GM19467 (cell line): Measurements from ENCODE around the gene GMPS.
A peak's percentile ranks its signal among the peaks of the same experiment; 100 is the strongest.
"Not testable (repeated sequence)": the region's sequence is repeated elsewhere in the genome, so short reads cannot be mapped to it uniquely, and the experiment has no call there.

Experiments used
- ATAC-seq: cut with Tn5 transposase; IDR thresholded peaks from one replicate; pipeline ENCODE4 v1.9.1; 2021; ENCODE audit warnings: mild to moderate bottlenecking, moderate library complexity; ENCODE audit not compliant: unreplicated experiment

GMPS gene

DNA sequence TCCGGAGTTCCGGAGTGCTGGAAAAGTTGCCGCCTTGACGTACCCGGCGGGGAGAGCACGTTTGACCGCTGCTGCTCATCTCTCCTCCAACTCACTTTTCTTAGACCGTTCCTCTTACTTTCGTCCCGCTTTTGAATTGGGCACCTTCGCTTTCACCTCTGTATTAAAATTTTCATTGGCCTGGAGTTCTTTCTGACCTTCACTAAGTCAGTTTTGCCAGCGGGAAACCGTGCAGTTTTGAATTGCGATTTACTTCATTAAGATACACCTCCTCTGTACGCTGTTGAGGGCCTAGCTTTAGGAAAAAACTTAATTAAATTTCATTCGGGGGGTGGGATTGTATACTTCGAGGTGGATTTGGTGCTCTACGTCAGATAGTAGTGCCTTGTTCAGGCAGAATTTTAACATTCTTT, 1.3 kb downstream of the GMPS start:
- peak; percentile 2 for ATAC-seq

DNA sequence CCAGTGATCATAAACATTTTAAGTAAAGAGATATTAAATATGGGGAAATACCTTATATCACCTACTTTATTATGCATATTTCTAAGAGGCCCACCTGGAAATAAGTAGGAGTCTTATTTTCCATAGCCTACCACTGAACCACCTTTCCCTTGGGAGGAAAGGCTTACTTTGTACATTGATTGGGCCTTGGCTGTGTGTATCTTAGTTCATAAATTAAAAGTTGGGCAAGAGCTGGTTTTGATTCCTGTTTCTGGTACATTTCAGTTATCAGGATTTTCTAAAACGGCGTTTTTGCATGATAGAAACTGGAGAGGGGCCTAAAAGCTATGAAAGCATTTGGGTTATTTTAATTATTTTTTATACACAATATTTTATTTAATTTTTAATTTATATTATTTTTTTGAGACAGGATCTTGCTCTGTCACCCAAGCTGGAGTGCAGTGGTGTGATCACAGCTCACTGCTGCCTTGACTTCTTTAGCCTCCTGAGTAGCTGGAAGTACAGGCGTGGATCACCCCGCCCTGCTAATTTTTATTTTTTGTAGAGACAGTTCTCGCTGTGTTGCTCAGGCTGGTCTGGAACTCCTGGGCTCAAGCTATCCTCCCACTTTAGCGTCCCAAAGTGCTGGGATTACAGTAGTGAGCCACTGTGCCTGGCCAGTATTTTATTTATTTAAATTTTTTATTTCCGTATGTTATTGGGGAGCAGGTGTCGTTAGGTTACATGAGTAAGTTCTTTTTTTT, 2.6 kb downstream of the GMPS start:
- ATAC-seq = no peak

- no peak for ATAC-seq
Measured at GRCh38 chr3:155876037-155876436, 5.6 kb downstream of the GMPS start.

- ATAC-seq = no peak
Measured at GRCh38 chr3:155876503-155876902, 6.1 kb downstream of the GMPS start.

- ATAC-seq = no peak
Measured at GRCh38 chr3:155880286-155880685, 9.8 kb downstream of the GMPS start.

GRCh38 chr3:155884292-155884691, 13.8 kb downstream of the GMPS start:
- no peak for ATAC-seq

- ATAC-seq = no peak
Measured at GRCh38 chr3:155885292-155885691, 14.8 kb downstream of the GMPS start.

- ATAC-seq = not testable (repeated sequence)
Measured at GRCh38 chr3:155886348-155886747, 15.9 kb downstream of the GMPS start.

DNA sequence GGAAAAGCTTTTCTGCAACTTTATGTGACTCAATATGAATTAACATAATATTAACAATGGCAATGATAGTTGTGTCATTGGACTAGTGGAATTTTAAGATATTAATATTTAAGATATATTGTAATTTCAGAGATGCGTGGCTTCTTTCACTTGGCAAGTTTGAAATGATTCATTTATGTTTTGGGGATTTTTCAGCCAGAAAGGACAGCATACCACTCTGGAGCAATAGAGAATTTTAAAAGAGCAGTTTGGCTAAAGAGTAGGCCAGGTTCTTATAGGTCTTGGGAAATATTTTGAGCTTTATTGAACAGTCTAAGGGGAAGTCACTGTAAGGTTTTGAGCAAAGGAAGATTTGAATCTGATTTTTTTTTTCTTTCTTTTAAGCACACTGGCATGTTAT, 16.5 kb downstream of the GMPS start:
- no peak for ATAC-seq

DNA sequence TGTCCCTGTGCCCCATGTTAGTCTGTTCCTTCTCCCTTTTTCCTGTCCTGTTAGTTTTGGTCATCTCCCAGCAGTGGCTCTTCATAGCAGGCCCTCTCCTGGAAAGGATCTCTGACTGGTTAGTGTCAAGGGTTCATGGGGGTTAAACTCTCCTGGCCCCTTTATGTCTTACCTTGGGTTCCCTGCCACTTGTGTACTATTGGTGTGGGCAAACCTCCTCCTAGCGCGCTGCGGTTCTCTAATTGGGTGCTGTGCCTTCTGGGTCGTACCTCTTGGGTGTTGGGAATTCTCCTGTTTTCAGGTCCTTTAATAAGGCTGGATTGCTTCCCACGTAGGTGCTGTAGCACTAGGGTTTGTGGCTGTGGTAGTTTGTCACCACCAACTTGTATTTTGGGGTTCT, 18.8 kb downstream of the GMPS start:
- no peak for ATAC-seq

GRCh38 chr3:155889952-155890351, 19.5 kb downstream of the GMPS start:
- no peak for ATAC-seq

GRCh38 chr3:155890671-155891190, 20.3 kb downstream of the GMPS start:
- no peak for ATAC-seq

DNA sequence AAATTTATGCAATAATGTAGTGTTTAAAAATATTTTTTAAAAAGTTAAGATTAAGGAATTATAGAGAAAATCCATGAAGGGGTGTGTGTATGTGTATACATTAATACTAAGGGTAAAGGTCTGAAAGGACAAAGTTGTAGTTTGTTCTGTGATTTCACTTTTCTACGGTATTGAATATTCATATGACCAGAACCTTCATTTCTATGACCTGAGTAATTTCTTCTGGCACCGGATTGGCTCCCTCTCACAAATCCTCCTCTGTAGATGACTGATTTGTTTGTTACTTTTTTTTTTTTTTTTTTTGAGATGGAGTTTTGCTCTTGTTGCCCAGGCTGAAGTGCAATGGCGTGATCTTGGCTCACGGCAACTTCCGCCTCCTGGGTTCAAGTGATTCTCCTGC, 20.9 kb downstream of the GMPS start:
- ATAC-seq = no peak

- no peak for ATAC-seq
Measured at GRCh38 chr3:155895379-155895900, 25.0 kb downstream of the GMPS start.

DNA sequence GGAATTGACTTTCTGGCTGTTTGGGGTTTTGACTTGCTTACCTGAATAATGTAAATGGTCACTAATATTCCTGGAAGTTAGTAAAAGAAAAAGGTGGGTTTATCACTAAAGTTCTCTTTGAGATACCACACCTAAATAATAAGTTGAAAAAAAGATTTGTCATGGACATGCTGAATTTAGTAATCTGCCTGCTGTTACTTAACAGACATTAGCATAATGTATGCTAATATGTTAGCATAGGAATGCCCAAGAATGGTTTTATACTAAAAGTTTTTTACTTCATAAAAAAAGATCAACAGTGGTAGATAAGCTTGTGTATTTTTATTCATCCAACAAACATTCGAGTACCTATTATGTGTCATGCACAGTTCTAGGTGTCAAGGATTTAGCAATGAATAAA, 36.5 kb downstream of the GMPS start:
- ATAC-seq = no peak

DNA sequence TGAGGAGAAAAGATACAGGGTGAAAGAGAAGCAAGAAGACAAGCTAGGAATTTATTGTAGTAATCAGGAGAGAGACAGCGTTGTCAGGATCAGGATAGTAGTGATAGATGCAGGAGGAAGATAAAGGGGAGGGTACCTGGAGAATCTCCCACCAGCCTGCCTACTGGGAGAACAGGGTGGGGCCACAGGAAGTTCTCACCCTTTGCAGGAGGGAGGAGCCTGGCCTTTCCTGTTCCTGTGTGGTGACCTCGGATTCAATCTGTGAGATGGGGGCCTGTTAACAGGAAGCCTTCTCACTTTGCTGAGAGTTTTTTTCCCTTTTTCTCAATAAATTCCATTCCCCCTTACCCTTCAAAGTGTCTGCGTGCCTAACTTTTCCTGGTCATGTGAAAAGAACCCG, 37.6 kb downstream of the GMPS start:
- ATAC-seq = no peak

GRCh38 chr3:155908605-155909004, 38.2 kb downstream of the GMPS start:
- no peak for ATAC-seq

DNA sequence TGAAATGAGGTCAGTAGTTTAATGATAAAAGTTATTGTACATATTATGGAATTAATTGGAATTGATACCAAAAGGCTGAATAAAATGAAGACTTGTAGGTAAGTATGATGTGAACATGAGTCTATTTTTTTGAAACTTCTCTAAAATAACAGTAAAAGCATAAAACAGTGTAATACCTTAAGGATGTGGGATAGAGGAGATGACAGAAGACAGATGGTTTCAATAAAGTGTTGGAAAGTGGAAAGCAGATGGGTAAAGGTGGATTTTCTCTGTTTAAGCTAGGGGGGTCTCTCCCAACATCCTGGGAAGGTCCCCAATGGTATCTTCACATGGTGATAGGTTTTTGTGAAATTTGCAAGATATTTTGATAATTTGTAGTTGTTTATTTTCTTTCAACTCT, 41.6 kb downstream of the GMPS start:
- ATAC-seq = no peak

- no peak for ATAC-seq
Measured at GRCh38 chr3:155912579-155913190, 42.2 kb downstream of the GMPS start.

DNA sequence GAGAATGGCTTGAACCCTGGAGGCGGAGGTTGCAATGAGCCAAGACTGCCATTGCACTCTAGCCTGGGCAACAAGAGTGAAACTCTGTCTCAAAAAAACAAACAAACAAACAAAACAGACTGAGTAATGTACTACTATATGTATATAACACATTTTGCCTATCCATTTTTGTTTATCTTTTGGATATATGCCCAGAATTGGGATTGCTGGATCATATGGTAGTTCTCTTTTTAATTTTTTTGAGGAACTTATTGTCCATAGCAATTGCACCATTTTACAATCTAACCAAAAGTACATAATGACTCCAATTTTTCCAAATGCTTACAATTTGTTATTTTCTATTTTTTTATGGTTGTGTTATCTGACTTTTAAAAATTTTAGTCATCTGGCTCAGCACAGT, 47.3 kb downstream of the GMPS start:
- no peak for ATAC-seq

GRCh38 chr3:155919728-155920127, 49.3 kb downstream of the GMPS start:
- ATAC-seq = no peak

GRCh38 chr3:155921486-155921885, 51.0 kb downstream of the GMPS start:
- ATAC-seq = no peak
